Measurements from ENCODE around the gene TRPV5. TPM values are rescaled to one million over a fixed set of nuclear protein-coding genes. Genes with fewer than 3 reads are reported as not detected.

TRPV5 gene
- total RNA-seq, 2 donors from 2014 or later = not detected

DNA sequence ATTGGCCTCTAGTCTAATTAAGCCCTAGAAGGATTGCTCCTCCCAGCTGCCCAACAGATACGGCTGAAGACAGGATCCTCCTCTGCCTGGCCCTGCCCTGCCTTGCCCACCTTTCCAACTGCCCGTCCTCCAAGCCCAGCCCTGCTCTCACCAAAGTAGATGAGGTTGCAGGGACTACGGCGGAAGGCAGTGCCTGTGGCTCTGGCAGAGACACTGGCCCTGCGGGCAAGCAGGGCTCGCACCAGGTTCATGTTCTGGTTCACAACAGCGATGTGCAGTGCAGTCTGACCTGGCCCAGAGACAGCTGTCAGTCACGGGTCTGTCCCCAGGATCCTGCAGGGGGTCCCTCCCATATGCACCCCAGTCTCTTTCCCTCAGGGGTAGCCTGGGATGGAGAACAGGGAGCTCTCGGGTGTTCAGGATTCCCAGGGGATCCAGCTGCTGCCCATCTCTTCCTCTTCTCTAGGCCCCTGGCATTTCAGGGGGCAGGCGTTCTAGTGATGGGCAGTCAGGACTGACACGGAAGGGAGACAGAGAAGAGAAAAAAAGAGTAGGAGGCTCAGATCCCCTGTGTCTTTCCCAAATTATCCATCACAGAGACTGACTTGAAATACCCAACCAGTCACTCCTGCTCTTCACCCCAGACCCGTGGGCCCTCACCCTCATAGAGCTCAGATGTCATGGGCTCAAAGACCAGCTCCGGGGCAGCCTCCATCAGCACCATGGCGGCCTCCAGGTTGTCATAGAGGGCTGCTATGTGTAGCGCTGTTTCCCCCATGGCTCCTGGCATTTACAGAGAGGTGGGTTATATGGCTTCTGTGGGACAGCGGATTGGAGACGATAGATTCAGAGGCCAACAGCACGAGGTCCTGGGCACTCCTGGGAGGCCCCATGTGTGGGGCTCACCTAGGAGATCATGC, 56.3 kb downstream of the TRPV5 start:
- intact Hi-C loops (cut with DNase I) = no loop called here
- peak; percentile 64 for DNase-seq (ENCODE audit: low spot score)

DNA sequence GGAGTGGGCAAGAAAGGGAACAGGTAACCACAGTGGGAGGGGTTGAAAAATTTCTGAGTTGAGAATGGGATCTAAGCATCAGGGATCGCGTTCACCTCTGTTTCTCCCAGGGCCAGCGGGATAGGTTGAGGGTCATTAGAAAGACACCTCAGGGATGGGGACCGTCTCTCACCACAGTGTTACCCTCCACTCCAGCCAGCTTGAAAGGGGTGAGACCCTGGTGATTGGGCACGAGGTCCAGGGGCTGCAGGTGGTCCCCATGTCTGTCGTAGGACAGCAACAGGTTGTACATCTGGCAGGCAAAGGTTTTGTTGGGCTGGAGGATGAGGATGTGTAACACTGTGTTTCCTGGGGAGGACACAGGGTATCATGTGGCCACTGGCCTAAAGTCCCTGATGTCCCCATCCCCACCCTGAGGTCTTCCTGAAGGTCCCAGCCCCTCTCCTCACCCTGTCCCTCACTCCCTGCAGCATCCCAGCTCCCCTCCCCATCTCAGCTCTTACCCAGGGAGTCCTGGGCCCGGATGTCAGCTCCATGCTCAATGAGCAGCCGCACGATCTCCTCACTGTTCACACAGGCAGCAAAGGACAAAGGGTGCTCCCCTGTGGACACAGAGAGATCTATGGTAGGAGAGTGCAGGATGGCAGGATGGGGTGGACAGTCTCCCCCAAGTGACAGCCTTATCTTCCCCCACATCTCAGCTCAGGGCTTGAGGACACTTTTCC, 57.1 kb downstream of the TRPV5 start:
- intact Hi-C loops (cut with DNase I) = no loop called here
- peak; percentile 62 for DNase-seq (ENCODE audit: low spot score)

DNA sequence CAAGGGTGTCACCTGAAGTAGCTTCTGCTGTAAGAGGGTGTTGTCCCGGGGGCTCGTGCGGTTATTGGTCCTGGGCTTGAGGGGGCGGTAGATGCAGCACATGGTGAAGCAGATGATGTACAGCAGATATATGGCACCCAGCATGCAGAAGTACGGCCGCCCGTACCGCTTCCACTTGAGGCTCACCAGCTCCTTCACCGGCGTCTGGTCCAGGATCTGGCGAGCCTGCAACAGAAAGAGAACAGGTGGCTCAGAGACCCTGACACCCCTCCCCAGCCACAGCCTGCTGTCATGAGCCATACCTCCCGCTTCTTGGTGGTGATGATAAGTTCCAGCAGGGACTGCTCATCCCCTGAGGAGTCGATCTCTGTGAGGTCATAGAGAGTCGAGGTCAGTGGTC, 58.1 kb downstream of the TRPV5 start:
- intact Hi-C loops (cut with DNase I) = no loop called here
- DNase-seq (ENCODE audit: low spot score) = no peak

DNA sequence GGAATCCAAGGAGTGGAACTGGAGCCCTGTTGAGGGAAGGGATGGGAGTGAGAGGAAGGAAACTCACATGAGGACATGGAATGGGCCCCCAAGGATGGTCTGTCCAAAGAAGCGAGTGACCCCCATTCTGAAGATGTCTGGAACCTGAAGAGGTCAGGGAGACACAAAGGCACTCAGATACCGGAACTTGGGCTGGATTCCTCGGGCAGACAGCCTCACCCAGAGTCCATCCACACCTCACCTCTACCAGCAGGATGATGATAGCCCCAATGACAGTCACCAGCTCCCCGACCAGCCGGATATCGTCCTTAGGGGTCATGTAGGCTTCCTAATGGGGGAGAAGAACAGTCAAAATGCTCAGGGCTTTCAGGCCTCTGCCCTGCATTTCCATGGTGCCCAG, 58.7 kb downstream of the TRPV5 start:
- intact Hi-C loops (cut with DNase I) = no loop called here
- no peak for DNase-seq (ENCODE audit: low spot score)

DNA sequence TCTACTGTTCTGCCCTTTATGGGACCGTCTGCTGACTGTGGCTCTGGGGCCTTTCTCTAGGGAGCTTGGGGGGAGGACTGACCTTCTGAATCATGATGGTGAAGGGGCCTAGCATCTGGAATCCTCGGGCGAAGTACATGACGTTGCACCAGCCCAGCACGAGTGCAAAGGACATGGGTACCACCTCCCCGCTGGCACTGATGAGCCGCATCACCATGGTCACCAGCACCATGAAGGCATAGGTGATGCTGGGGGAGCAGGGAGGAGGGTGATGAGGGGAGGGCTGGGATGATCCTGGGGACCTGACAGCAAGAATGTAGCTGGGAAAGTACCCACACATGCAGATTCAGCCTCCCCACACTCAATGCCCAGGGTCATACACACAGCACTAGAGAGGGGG, 59.1 kb downstream of the TRPV5 start:
- no peak for DNase-seq (ENCODE audit: low spot score)
- intact Hi-C loops (cut with DNase I) = no loop called here

DNA sequence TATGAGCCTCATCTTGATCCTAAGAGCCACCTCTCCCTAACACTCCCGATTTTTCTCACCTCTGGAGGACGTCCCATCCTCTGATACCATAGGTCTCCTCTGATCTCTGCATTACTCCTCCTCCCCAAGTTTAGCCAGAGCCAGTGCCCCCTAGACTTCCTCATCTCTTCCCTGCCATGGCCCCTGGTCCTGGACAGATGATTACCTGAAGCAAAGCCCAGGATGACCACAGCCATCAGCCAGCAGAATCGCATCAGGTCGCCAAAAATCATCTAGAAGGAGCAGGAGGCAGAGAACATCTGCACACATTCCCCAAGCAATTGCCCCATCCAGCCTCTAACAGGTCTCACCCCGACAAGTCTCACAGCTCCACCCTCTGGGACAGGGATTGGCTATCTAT, 59.7 kb downstream of the TRPV5 start:
- intact Hi-C loops (cut with DNase I) = no loop called here
- no peak for DNase-seq (ENCODE audit: low spot score)

DNA sequence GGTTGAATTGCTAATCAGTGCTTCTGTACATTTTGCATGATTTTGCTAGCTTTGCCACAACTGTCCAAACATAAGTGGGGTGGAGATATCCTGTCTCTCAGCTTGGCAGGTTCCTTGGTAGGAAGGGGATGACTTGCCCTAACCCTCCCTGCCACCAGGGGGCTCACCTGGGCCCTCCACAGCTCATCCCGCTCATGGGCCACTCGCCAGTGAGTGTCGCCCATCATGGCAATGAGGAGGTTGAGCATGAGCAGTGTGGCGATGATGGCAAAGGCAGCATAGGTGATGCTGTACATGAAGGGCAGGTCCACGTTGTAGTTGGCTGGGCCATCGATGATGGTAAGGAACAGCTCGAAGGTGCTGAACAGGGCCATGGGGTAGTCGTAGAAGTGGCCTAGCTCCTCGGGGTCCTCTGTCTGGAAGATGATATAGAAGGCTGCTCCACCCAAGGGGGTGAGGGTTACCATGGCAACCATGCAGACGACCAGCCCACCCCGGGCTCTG, 60.2 kb downstream of the TRPV5 start:
- no peak for DNase-seq (ENCODE audit: low spot score)
- intact Hi-C loops (cut with DNase I) = no loop called here

DNA sequence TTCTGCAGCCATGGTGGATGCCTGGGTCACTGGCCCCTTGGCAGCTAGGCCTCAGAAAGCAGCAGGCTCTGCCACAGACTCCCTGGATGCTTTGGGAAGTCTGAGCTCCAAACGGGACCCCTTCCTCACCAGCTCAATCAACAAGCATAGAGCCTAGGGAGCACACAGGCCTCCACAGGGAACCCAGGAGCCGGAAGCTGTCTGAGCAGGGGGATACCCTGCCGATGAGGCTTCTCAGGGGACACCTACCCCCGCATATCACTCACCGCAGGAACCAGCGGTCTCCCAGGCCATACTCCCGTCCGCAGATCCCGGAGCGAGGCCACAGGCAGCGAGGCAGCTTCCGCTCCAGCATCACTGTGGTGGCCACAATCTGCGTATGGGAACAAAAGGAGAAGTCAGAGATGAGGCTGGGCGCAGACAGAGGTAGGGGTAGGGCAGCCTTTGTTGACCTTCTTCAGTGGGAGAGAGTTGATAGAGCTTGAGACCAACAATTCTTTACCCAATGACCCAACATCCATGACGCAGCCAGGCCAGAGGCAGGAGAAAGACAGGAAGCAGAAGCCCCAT, 61.4 kb downstream of the TRPV5 start:
- intact Hi-C loops (cut with DNase I) = no loop called here
- no peak for DNase-seq (ENCODE audit: low spot score)

DNA sequence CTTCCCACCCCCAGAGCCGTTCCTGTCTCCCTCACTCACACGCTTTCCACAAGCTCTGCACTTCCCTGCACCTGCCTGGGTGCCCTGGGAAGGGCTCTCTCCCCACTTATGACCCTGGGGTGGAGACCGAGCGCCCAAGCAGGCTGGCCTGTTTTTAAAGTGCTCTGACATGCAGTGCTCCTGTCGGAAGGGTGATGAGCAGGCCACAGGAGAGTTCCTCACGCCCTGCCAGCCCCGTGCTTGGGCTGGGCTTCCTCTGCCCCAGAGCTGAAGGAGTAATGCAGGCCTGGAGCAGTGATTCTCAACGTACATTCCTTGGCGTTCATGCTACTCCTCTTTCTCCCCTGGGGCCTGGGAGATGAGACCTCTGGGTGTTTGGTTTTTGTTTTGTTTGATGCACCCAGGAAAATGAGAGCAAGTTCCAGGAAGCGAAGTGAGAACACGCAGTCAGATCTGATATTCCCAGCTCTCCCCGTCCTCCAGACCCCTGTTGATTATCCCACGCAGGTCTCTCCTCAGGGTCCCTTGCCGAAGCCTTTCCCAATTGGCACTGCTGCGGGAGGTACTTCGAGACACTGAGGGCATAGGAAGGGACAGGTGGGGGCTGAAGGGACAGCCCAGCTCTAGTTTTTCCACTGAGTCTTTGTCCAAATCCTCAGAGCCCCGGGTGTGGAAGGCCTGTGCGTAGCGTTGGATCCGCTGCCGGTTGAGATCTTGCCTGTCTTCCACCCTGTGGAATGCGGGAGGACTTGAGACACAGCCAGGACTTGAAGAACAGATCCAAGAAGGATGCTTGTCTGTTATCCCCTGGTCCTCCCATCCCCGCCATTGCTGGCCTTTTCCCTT, 62.1 kb downstream of the TRPV5 start:
- DNase-seq (ENCODE audit: low spot score) = no peak
- intact Hi-C loops (cut with DNase I) = no loop called here

DNA sequence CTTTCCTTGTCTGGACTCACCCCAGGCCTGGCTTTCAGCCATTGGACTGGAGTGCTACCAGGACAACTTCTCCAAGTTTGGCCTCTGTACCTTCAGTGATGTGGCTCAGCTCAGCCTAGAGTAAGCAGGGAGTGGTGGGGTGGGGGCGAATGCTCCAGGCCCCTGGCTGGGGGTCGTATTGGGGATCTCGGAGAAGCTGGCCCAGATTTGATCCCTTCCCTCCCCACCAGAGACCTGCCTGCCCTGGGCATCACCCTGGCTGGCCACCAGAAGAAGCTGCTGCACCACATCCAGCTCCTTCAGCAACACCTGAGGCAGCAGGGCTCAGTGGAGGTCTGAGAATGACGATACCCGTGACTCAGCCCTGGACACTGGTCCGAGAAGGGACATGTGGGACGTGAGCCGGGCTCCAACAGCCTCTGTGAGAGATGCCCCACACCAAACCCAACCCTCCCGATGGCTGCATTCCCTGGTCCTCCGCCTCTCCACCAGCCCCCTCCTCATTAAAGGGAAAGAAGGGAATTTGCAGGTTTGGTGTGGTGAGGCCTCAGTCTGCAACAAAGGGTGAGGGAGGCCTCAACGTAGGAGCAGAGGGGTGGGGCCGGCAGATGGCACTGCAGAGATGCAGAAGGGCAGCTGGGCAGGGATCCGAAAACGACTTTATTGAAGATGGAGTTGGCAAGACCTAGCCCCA, 62.8 kb downstream of the TRPV5 start:
- peak; percentile 48 for DNase-seq (ENCODE audit: low spot score)
- intact Hi-C loops (cut with DNase I) = no loop called here

DNA sequence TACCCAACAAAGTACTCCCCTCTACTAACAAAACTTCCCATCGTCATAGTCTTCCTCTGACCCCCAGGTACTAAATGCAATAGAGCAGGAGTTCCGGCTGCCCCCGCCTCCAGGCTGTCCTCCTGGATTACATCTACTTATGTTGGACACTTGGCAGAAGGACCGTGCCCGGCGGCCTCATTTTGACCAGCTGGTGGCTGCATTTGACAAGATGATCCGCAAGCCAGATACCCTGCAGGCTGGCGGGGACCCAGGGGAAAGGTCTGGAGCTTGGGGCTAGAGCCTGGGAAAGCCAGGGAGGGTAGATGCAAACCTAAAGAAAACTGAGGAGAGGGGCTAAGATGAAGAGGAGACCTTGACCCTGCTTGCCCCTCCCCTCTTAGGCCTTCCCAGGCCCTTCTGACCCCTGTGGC, 63.4 kb downstream of the TRPV5 start:
- intact Hi-C loops (cut with DNase I) = no loop called here
- no peak for DNase-seq (ENCODE audit: low spot score)

DNA sequence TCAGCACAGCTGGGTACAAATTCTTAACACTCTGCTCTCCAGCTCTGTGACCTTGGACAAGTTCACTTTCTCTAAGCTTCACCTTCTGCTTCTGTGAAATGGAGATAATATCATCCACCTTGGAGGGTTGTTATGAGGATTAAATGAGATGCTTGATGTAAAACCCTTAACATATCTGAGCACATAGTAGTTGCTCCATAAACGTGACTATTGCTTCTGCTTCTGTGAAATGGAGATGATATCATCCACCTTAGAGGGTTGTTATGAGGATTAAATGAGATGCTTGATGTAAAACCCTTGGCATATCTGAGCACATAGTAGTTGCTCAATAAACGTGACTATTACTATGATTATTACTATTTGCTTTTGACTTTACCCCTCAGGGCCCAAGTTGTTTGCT, 64.1 kb downstream of the TRPV5 start:
- intact Hi-C loops (cut with DNase I) = loop anchor here in 1 of 2 donors (5.0 to 10.0 kb wide), 2 partner anchors 125 to 987 kb away; no protein-coding TSS in a partner anchor
- no peak for DNase-seq (ENCODE audit: low spot score)

DNA sequence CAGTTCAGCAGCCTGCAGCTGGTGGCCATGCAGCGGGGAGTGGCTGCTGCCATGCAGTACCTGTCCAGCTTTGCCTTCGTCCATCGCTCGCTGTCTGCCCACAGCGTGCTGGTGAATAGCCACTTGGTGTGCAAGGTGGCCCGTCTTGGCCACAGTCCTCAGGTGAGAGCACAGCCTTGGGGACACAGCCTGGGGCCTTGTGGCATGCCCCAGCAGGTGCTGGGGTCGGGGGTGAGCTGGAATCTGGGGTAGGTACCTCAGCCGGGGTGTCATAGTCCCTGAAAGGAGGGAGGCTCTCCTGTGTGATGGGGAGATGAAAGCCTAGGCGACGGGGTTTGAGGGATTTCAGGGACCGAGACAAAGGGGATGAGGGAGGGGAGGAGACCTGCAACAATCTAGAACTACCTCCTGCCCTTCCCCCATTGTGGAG, 64.5 kb downstream of the TRPV5 start:
- intact Hi-C loops (cut with DNase I) = loop anchor here in 1 of 2 donors (5.0 to 10.0 kb wide), 2 partner anchors 126 to 987 kb away; no protein-coding TSS in a partner anchor
- DNase-seq (ENCODE audit: low spot score) = no peak

DNA sequence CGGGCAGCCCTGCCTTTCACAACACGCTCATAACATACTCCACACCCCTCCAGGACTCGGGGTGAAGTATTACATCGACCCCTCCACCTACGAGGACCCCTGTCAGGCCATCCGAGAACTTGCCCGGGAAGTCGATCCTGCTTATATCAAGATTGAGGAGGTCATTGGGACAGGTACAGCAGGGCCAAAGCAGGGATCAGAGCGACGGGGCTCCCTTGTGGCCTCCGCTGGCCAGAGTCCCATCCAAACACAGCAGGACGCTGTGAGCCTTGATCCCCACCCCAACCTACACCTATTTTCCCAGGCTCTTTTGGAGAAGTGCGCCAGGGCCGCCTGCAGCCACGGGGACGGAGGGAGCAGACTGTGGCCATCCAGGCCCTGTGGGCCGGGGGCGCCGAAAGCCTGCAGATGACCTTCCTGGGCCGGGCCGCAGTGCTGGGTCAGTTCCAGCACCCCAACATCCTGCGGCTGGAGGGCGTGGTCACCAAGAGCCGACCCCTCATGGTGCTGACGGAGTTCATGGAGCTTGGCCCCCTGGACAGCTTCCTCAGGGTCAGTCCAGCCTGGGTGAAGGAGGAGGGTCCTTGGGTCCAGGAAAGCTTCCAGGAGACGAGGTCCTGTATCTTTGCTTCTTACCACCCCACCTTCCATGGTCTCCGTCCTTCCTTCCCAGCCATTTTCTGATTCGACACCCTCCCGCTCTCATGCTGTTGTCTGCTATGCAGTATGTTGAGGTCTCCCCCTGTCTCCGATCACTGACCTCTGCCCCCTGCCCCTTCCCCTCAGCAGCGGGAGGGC, 65.2 kb downstream of the TRPV5 start:
- DNase-seq (ENCODE audit: low spot score) = no peak
- intact Hi-C loops (cut with DNase I) = loop anchor here in 1 of 2 donors (5.0 to 10.0 kb wide), 2 partner anchors 126 to 986 kb away; no protein-coding TSS in a partner anchor

DNA sequence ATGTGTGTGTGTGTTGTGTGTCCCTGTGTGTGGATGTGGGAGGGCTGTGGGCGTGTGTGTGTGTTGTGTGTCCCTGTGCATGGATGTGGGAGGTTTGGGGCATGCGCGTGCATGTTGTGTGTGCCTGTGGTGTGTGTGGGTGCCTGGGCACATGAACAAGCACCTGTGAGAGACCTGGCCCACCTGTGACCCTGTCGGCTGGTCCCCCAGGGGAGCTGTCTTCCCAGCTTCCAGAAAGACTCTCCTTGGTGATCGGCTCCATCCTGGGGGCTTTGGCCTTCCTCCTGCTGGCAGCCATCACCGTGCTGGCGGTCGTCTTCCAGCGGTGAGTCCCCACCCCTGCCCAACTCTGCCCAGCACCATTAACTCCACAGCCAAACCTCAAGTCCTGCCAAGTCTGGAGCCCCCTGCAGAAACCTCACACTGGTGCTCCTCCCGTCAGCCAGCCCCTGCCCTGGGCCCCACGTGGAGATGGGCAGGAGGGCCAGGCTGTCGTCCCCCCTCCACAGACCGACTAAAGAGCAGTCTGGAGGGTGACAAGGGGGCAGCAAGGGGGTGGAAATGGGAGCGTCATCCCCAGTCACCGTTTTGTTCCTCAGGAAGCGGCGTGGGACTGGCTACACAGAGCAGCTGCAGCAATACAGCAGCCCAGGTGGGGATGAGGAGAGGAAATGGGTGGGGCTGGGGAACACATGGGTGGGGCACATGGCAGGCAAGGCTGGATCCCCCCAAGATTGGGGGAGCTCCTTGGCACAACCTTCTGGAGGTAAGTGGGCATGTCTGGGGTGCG, 66.0 kb downstream of the TRPV5 start:
- no peak for DNase-seq (ENCODE audit: low spot score)
- intact Hi-C loops (cut with DNase I) = loop anchor here in 1 of 2 donors (5.0 to 10.0 kb wide), 2 partner anchors 127 to 985 kb away; no protein-coding TSS in a partner anchor

DNA sequence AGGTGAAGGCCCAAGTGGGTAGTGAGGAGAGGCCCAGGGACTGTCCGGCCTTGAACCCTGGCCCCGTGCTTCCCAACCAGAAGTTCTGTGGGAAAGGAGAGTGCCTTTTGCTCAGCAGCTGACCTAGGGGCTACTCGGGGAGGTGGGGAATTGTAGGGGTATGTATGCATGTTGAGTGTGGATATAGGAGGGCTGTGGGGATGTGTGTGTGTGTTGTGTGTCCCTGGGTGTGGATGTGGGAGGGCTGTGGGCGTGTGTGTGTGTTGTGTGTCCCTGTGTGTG, 66.5 kb downstream of the TRPV5 start:
- intact Hi-C loops (cut with DNase I) = loop anchor here in 1 of 2 donors (5.0 to 10.0 kb wide), 2 partner anchors 128 to 985 kb away; no protein-coding TSS in a partner anchor
- DNase-seq (ENCODE audit: low spot score) = no peak
